DOHH2 (cell line): ENCODE results near the gene LRRC27.

Experiments
- EZH2phosphoT487 ChIP-seq: fragments of 200-600 bp; sonication (generic); IDR thresholded peaks from 2 replicates; pipeline ENCODE4 v1.6.1; 2017; ENCODE audit warnings: borderline replicate concordance, mild to moderate bottlenecking, antibody characterized with exemption, low read length, moderate library complexity, mixed read lengths
- TF ChIP-seq, protein P1 (sequence below): fragments of 200-600 bp; sonication (generic); IDR thresholded peaks from one replicate; pipeline ENCODE4 v1.5.1; 2014; ENCODE audit warnings: antibody characterized with exemption, mild to moderate bottlenecking, low read depth, low read length; ENCODE audit not compliant: poor library complexity, severe bottlenecking

DNA sequence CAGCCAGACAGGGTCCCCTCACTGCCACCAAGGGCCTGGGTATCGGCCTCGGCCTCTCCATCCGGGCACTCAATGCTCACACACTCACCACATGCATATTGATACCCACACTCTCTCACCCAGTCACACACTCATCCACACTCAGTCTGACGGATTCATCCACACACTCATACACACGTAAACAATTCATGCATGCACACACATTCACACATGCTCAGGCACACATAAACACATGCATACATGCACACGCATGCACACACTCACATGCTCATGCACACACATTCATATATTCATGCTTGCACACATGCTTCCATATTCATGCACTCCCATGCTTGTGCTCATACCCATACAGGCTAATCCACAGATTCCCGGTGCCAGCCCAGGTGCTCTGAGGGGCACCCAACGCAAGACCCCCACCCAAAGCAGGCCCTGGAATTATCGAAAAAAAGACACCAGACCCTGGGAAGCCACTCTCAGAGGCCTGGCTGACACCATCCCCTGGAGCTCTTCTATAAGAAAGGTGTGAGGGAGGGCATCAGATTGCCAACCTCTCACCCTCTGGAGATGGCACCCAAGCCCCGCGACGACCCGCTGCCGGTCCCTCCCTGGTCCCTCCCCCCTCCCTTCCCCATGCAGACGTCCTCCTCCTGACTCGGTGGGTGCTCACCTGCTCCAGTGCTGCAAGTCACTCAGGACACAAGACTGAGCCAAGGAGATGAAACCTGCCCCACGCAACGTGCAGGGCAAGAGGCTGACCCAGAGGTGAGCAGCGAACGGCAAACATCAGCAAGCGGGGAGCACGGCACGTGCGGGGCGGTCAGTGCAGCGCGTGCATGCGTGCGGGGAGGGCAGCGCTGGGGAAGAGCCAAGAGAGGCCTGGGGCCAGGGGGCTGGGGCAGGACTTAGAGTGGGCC, 39.4 kb upstream of the LRRC27 start:
- TF ChIP-seq EZH2phosphoT487, result no peak
- TF ChIP-seq, protein P1, sequence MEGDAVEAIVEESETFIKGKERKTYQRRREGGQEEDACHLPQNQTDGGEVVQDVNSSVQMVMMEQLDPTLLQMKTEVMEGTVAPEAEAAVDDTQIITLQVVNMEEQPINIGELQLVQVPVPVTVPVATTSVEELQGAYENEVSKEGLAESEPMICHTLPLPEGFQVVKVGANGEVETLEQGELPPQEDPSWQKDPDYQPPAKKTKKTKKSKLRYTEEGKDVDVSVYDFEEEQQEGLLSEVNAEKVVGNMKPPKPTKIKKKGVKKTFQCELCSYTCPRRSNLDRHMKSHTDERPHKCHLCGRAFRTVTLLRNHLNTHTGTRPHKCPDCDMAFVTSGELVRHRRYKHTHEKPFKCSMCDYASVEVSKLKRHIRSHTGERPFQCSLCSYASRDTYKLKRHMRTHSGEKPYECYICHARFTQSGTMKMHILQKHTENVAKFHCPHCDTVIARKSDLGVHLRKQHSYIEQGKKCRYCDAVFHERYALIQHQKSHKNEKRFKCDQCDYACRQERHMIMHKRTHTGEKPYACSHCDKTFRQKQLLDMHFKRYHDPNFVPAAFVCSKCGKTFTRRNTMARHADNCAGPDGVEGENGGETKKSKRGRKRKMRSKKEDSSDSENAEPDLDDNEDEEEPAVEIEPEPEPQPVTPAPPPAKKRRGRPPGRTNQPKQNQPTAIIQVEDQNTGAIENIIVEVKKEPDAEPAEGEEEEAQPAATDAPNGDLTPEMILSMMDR, result no peak
